ENCODE data around the gene GPR17. TPM values are rescaled to one million over a fixed set of nuclear protein-coding genes. Genes with fewer than 3 reads are reported as not detected.
A peak's percentile ranks its signal among the peaks of the same experiment; 100 is the strongest.

GPR17 gene
- total RNA-seq, 2 donors from 2014 or later = 0.24 TPM; not detected in 1

DNA sequence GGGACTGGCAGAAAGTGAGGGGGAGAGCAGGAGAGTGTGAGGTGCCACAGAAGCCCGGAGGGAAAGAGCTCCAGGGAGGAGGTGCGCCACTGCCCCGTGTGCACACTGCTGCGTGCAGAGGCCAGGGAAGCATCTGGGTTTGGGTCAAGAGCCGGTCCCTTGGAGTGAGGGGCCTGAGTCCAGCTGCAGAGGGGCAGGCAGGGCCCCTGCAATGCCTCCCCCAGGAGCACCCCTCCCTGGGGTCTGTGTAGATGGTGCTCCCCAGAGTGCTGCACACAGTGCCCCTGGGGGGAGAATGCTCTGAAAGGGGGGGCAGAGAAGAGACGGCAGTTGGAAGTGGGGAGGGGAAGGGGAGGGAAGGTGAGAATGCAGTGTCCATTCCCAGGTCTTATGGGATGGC lies 33.0 kb downstream of the GPR17 start:
- no peak overlapping the region for H3K27ac ChIP-seq (ENCODE audit: low read depth, low read length)
- no peak overlapping the region for H3K27ac Mint-ChIP-seq
- no peaks in the 10 kb centered on the region for H3K4me1 ChIP-seq (ENCODE audit: control insufficient read depth, insufficient read depth, low read length)
- peaks cover 8% of the 10 kb centered on the region for H3K4me1 Mint-ChIP-seq
- H3K4me3 Mint-ChIP-seq = no peak overlapping the region
- peaks cover 45% of the 10 kb centered on the region for H3K27me3 Mint-ChIP-seq (ENCODE audit: insufficient read depth)
- H3K4me3 ChIP-seq (ENCODE audit: low read length) = no peak overlapping the region
- no peaks in the 10 kb centered on the region for H3K36me3 ChIP-seq (ENCODE audit: control insufficient read depth, insufficient read depth, low read length)
- H3K9me3 ChIP-seq (ENCODE audit: control insufficient read depth, low read length) = no peaks in the 10 kb centered on the region
- peak; percentile 42 for DNase-seq
- H3K9ac ChIP-seq (ENCODE audit: extremely low read depth, low read length, poor library complexity, severe bottlenecking) = no peak overlapping the region
- H3K36me3 Mint-ChIP-seq (ENCODE audit: low read depth) = no peaks in the 10 kb centered on the region
- TF ChIP-seq, protein P1, sequence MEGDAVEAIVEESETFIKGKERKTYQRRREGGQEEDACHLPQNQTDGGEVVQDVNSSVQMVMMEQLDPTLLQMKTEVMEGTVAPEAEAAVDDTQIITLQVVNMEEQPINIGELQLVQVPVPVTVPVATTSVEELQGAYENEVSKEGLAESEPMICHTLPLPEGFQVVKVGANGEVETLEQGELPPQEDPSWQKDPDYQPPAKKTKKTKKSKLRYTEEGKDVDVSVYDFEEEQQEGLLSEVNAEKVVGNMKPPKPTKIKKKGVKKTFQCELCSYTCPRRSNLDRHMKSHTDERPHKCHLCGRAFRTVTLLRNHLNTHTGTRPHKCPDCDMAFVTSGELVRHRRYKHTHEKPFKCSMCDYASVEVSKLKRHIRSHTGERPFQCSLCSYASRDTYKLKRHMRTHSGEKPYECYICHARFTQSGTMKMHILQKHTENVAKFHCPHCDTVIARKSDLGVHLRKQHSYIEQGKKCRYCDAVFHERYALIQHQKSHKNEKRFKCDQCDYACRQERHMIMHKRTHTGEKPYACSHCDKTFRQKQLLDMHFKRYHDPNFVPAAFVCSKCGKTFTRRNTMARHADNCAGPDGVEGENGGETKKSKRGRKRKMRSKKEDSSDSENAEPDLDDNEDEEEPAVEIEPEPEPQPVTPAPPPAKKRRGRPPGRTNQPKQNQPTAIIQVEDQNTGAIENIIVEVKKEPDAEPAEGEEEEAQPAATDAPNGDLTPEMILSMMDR (conservative IDR thresholded peaks at IDR 0.05) = no peak
- peaks cover 43% of the 10 kb centered on the region for H3K27me3 ChIP-seq (ENCODE audit: control insufficient read depth, insufficient read depth, low read length, poor library complexity, severe bottlenecking)
- H3K9me3 Mint-ChIP-seq = no peaks in the 10 kb centered on the region
- 82 to 95% methylated on average over 3 to 6 of the region's 6 CpGs for WGBS, 2 experiments (ENCODE audit: insufficient coverage in 1 of 2, insufficient read length in 1 of 2)

DNA sequence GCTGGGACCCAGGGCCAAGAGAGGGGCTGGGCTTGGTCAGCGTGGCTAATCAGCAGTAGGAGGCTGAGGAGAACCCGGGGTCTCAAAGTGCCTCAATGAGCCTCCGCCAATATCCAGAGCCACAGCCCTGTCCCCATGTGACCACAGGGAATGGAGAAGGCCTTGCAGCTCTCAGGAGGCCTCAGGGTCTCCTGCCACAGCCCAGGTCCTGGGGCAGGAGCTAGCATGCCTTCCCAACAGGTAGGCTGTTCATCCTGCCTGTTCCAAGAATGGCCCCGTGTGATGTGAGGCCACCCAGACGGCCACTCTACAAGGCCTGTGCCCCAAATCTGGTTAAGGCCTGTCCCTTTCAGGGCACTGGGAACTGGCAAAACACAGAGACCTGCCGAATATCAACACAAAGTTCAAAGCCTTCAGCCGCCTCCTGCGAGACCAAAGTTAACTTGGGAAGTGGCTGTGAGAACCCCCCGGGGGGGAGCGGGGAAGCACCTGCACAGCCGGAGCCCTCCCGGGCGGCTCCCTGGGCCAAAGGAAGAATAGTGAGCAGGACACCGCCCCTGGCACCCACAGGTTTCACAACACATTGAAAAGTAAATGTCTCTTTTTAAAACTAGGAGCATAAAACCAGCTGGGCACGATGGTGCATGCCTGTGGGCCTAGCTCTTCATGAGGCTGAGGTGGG lies 33.9 kb downstream of the GPR17 start:
- Mint-ChIP-seq H3K36me3 (ENCODE audit: low read depth) (no peaks in the 10 kb centered on the region), H3K27me3 (ENCODE audit: insufficient read depth) (peaks cover 38% of the 10 kb centered on the region), H3K4me1 (peaks cover 8% of the 10 kb centered on the region), H3K9me3 (no peaks in the 10 kb centered on the region), H3K4me3 (no peak overlapping the region), H3K27ac (no peak overlapping the region)
- no peak overlapping the region for H3K27ac ChIP-seq (ENCODE audit: low read depth, low read length)
- no peaks in the 10 kb centered on the region for H3K4me1 ChIP-seq (ENCODE audit: control insufficient read depth, insufficient read depth, low read length)
- peak; percentile 48 for DNase-seq
- H3K9me3 ChIP-seq (ENCODE audit: control insufficient read depth, low read length) = no peaks in the 10 kb centered on the region
- peaks cover 34% of the 10 kb centered on the region for H3K27me3 ChIP-seq (ENCODE audit: control insufficient read depth, insufficient read depth, low read length, poor library complexity, severe bottlenecking)
- H3K36me3 ChIP-seq (ENCODE audit: control insufficient read depth, insufficient read depth, low read length) = no peaks in the 10 kb centered on the region
- 91 to 93% methylated on average over 6 to 15 of the region's 15 CpGs for WGBS, 2 experiments (ENCODE audit: insufficient coverage in 1 of 2, insufficient read length in 1 of 2)
- TF ChIP-seq, protein P1 (conservative IDR thresholded peaks at IDR 0.05) = no peak
- H3K4me3 ChIP-seq (ENCODE audit: low read length) = no peak overlapping the region
- H3K9ac ChIP-seq (ENCODE audit: extremely low read depth, low read length, poor library complexity, severe bottlenecking) = no peak overlapping the region

DNA sequence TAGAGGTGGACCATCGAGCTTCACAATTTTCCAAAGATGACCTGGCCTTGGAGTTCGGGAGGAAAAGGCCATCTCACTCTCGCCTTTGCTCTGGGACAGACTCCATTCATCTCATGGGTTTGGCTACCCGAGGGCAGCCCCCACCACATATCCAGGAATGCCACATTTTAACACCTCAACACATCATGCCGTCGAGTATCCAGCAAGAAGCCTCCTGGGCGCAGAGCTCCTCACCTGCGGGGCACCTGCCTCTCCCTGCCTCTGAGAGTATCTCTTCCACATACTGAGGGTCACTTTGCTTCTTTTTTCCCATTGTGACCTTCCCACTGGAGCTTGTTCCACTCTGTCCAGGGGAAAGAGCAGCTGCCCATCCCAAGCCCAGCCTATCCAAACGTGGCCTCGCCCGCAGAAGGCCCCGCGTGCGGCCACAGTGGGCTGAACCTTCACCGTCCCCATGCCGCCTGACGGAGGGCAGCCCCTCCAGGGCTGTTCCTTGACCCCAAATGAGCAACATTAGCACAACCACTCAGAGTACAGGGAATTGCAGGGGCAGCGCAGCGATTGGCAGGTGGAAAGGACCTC lies 34.8 kb downstream of the GPR17 start:
- 93 to 94% methylated on average over 12 to 19 of the region's 19 CpGs for WGBS, 2 experiments (ENCODE audit: insufficient coverage in 1 of 2, insufficient read length in 1 of 2)
- no peak overlapping the region for H3K4me3 Mint-ChIP-seq
- H3K27me3 ChIP-seq (ENCODE audit: control insufficient read depth, insufficient read depth, low read length, poor library complexity, severe bottlenecking) = peaks cover 31% of the 10 kb centered on the region
- no peaks in the 10 kb centered on the region for H3K36me3 Mint-ChIP-seq (ENCODE audit: low read depth)
- H3K4me1 ChIP-seq (ENCODE audit: control insufficient read depth, insufficient read depth, low read length) = no peaks in the 10 kb centered on the region
- H3K27me3 Mint-ChIP-seq (ENCODE audit: insufficient read depth) = peaks cover 33% of the 10 kb centered on the region
- no peak overlapping the region for H3K4me3 ChIP-seq (ENCODE audit: low read length)
- H3K27ac ChIP-seq (ENCODE audit: low read depth, low read length) = no peak overlapping the region
- H3K9me3 ChIP-seq (ENCODE audit: control insufficient read depth, low read length) = no peaks in the 10 kb centered on the region
- H3K9me3 Mint-ChIP-seq = no peaks in the 10 kb centered on the region
- H3K9ac ChIP-seq (ENCODE audit: extremely low read depth, low read length, poor library complexity, severe bottlenecking) = no peak overlapping the region
- TF ChIP-seq, protein P1 (conservative IDR thresholded peaks at IDR 0.05) = no peak
- DNase-seq = no peak
- peaks cover 6% of the 10 kb centered on the region for H3K4me1 Mint-ChIP-seq
- no peak overlapping the region for H3K27ac Mint-ChIP-seq
- no peaks in the 10 kb centered on the region for H3K36me3 ChIP-seq (ENCODE audit: control insufficient read depth, insufficient read depth, low read length)

Data from endodermal cell (in vitro differentiated cells).